DOHH2 (cell line): ENCODE data around the gene PXN.

Experiments used
- CTCF ChIP-seq: fragments of 200-600 bp; sonication (generic); IDR thresholded peaks from one replicate; pipeline ENCODE4 v1.5.1; 2014; ENCODE audit warnings: antibody characterized with exemption, mild to moderate bottlenecking, low read depth, low read length; ENCODE audit not compliant: poor library complexity, severe bottlenecking
- EZH2phosphoT487 ChIP-seq: fragments of 200-600 bp; sonication (generic); IDR thresholded peaks from 2 replicates; pipeline ENCODE4 v1.6.1; 2017; ENCODE audit warnings: borderline replicate concordance, mild to moderate bottlenecking, antibody characterized with exemption, low read length, moderate library complexity, mixed read lengths

GRCh38 chr12:120229071-120229486, 36.5 kb downstream of the PXN start:
- no peak for TF ChIP-seq CTCF
- no peak for TF ChIP-seq EZH2phosphoT487
